ENCODE results near the gene GNAT1. TPM values are rescaled to one million over a fixed set of nuclear protein-coding genes. Genes with fewer than 3 reads are reported as not detected.

The GNAT1 gene
- polyA plus RNA-seq, 2 of the 4 experiments (the other 2 are of a cell fraction) = not detected

- ChIA-PET POLR2A (no interaction called here), CTCF (interaction anchor here (0.6 to 18.7 kb wide), 11 partner anchors 10 to 124 kb away, joined by 3 to 240 read pairs (median 6); no protein-coding TSS in a partner anchor)
Measured at GRCh38 chr3:50182533-50183099, 8.8 kb upstream of the GNAT1 start.

DNA sequence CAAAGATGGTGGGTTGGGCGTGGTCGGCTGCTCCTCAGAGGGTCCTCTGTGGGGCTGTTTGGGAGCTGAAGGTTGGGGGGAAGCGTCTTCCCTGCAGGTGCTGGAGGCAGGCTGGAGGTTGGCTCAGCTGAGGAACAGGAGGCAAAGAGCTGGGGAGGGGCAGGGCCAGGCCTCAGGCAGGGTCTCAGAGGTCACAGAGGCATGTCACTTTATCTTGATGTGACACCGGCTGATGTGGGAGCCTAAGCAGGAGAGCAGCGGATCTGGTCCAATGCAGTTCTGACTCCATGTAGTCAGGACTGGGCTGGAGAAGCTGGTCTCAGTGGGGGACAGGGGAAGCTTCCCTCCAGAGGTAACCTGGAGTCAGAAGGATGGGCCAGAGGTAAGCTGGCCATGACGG is 7.7 kb upstream of the GNAT1 start:
- H3K9me3 ChIP-seq = no peaks in the 10 kb centered on the region
- H3K4me1 ChIP-seq = peaks cover 6% of the 10 kb centered on the region; the same call in 1 of the 3 replicates
- ChIA-PET POLR2A (interaction anchor here (0.9 kb wide), 1 partner anchor 11 kb away, joined by 3 read pairs; no protein-coding TSS in a partner anchor), CTCF (interaction anchor here (0.6 to 18.7 kb wide), 10 partner anchors 9 to 438 kb away, joined by 3 to 240 read pairs (median 5); no protein-coding TSS in a partner anchor)
- no peak overlapping the region for H3K4me2 ChIP-seq
- H3K27ac ChIP-seq = no peak overlapping the region
- no peak overlapping the region for H3K4me3 ChIP-seq
- TF ChIP-seq RNF2 (IDR thresholded peaks at IDR 0.05; ENCODE audit: borderline replicate concordance, low read depth) (no peak), FOXS1 (CRISPR knock-in tag; IDR thresholded peaks at IDR 0.05) (no peak), CBX8 (IDR thresholded peaks at IDR 0.05) (no peak), HOXB5 (CRISPR knock-in tag; IDR thresholded peaks at IDR 0.05) (no peak), JUNB (IDR thresholded peaks at IDR 0.05) (no peak), HOXB13 (CRISPR knock-in tag; IDR thresholded peaks at IDR 0.05; ENCODE audit: low read depth) (no peak), HDAC2 (IDR thresholded peaks at IDR 0.05) (no peak), NR3C1 (IDR thresholded peaks at IDR 0.05) (no peak), FOSL2 (IDR thresholded peaks at IDR 0.05) (no peak), FOSL2 (CRISPR knock-in tag; IDR thresholded peaks at IDR 0.05) (no peak), CTCF (IDR thresholded peaks at IDR 0.05) (no peak), ZSCAN20 (CRISPR knock-in tag; IDR thresholded peaks at IDR 0.05) (no peak), ESRRA (IDR thresholded peaks at IDR 0.05; ENCODE audit: borderline replicate concordance, low read length) (no peak), CBX2 (IDR thresholded peaks at IDR 0.05; ENCODE audit: borderline replicate concordance, low read depth) (no peak)
- TF ChIP-seq, protein P1, sequence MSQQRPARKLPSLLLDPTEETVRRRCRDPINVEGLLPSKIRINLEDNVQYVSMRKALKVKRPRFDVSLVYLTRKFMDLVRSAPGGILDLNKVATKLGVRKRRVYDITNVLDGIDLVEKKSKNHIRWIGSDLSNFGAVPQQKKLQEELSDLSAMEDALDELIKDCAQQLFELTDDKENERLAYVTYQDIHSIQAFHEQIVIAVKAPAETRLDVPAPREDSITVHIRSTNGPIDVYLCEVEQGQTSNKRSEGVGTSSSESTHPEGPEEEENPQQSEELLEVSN (IDR thresholded peaks at IDR 0.05; ENCODE audit: borderline replicate concordance, low read depth) = no peak
- TF ChIP-seq, protein P2, sequence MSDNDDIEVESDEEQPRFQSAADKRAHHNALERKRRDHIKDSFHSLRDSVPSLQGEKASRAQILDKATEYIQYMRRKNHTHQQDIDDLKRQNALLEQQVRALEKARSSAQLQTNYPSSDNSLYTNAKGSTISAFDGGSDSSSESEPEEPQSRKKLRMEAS (IDR thresholded peaks at IDR 0.05) = no peak
- 97% methylated on average over 5 of the region's 6 CpGs for WGBS (ENCODE audit: missing lambda C conversion rate)
- ATAC-seq (no peak), FAIRE-seq (no peak), DNase-seq (ENCODE audit: low read depth in 1 of 2, low spot score in 1 of 2) (no peak)

More at GRCh38 chr3:50182533-50183099, 8.8 kb upstream of the GNAT1 start:
- peaks cover 6% of the 10 kb centered on the region; the same call in 1 of the 3 replicates for H3K4me1 ChIP-seq
- DNase-seq (ENCODE audit: low read depth in 1 of 2, low spot score in 1 of 2) (no peak), ATAC-seq (peak in 1 of 2 experiments; percentile 40; a peak in 3 of 6 replicates), FAIRE-seq (no peak)
- TF ChIP-seq CHD4 (IDR thresholded peaks at IDR 0.05; ENCODE audit: borderline replicate concordance) (no peak), SREBF2 (IDR thresholded peaks at IDR 0.05) (no peak), MAFK (IDR thresholded peaks at IDR 0.05; ENCODE audit: partially characterized antibody) (no peak), KDM1A (IDR thresholded peaks at IDR 0.05; ENCODE audit: low read depth) (no peak), CTCF (IDR thresholded peaks at IDR 0.05) (no peak)
- no peaks in the 10 kb centered on the region for H3K9me3 ChIP-seq
- WGBS (ENCODE audit: missing lambda C conversion rate) = 78% methylated on average over 26 of the region's 26 CpGs
- no peak overlapping the region for H3K27ac ChIP-seq
- no peak overlapping the region for H3K4me2 ChIP-seq
- no peak overlapping the region for H3K4me3 ChIP-seq
